HG03103 (cell line): ENCODE results near the gene RPL41.
"Not testable (repeated sequence)": the region's sequence is repeated elsewhere in the genome, so short reads cannot be mapped to it uniquely, and the experiment has no call there.

Experiments used
- ATAC-seq: cut with Tn5 transposase; IDR thresholded peaks from one replicate; pipeline ENCODE4 v1.9.1; 2021; ENCODE audit warnings: low read depth; ENCODE audit not compliant: unreplicated experiment

Gene RPL41

GRCh38 chr12:56153678-56154065 is 37.2 kb downstream of the RPL41 start:
- no peak for ATAC-seq

GRCh38 chr12:56154246-56154771 is 37.9 kb downstream of the RPL41 start:
- no peak for ATAC-seq

- no peak for ATAC-seq
Measured at GRCh38 chr12:56154818-56155217, 38.4 kb downstream of the RPL41 start.

- no peak for ATAC-seq
Measured at GRCh38 chr12:56155256-56155845, 38.9 kb downstream of the RPL41 start.

- not testable (repeated sequence) for ATAC-seq
Measured at GRCh38 chr12:56156464-56157200, 40.2 kb downstream of the RPL41 start.

- peak; percentile 34 for ATAC-seq
Measured at GRCh38 chr12:56157201-56158028, 41.0 kb downstream of the RPL41 start.

- peak; percentile 65 for ATAC-seq
Measured at GRCh38 chr12:56158029-56158925, 41.8 kb downstream of the RPL41 start, which contains the start of gene MYL6. TSS of gene MYL6 (plus strand) at chr12:56158359. CDS start at chr12:56158402, 43 bp downstream.

- no peak for ATAC-seq
Measured at GRCh38 chr12:56158926-56159461, 42.6 kb downstream of the RPL41 start.

- no peak for ATAC-seq
Measured at GRCh38 chr12:56159482-56160192, 43.2 kb downstream of the RPL41 start.

GRCh38 chr12:56160193-56160763 is 43.8 kb downstream of the RPL41 start:
- no peak for ATAC-seq

GRCh38 chr12:56160894-56161689 is 44.7 kb downstream of the RPL41 start:
- ATAC-seq, result no peak

- no peak for ATAC-seq
Measured at GRCh38 chr12:56161690-56162351, 45.4 kb downstream of the RPL41 start.

GRCh38 chr12:56162468-56163290 is 46.2 kb downstream of the RPL41 start:
- ATAC-seq, result no peak

GRCh38 chr12:56163533-56164344 is 47.3 kb downstream of the RPL41 start:
- ATAC-seq, result no peak

- no peak for ATAC-seq
Measured at GRCh38 chr12:56164345-56164729, 47.9 kb downstream of the RPL41 start.

- no peak for ATAC-seq
Measured at GRCh38 chr12:56165369-56165768, 48.9 kb downstream of the RPL41 start.
